HG02870 (cell line): ENCODE measurements around the gene FMNL2.

ENCODE experiments used
- ATAC-seq: cut with Tn5 transposase; IDR thresholded peaks from one replicate; pipeline ENCODE4 v1.9.1; 2021; ENCODE audit warnings: mild to moderate bottlenecking, moderate library complexity; ENCODE audit not compliant: unreplicated experiment

FMNL2 gene

DNA sequence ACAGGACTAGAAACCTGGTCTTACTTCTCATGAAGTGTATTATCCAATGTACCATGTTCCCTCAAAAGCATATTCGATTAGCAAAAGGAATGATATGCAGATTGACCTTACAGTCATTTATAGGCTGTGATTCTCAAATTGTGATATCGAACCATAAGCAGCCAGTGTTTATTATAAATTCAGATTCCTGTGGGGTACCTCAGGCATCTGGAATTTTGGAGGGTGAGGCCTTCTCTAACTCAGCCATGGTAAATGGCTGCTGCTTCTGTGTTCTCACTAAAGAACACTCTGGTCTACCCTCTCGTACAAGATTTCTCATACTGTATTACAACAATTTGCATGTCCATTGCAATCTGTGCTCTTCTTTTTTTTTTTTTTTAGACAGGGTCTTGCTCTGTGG lies 297.8 kb downstream of the FMNL2 start:
- ATAC-seq: no peak

DNA sequence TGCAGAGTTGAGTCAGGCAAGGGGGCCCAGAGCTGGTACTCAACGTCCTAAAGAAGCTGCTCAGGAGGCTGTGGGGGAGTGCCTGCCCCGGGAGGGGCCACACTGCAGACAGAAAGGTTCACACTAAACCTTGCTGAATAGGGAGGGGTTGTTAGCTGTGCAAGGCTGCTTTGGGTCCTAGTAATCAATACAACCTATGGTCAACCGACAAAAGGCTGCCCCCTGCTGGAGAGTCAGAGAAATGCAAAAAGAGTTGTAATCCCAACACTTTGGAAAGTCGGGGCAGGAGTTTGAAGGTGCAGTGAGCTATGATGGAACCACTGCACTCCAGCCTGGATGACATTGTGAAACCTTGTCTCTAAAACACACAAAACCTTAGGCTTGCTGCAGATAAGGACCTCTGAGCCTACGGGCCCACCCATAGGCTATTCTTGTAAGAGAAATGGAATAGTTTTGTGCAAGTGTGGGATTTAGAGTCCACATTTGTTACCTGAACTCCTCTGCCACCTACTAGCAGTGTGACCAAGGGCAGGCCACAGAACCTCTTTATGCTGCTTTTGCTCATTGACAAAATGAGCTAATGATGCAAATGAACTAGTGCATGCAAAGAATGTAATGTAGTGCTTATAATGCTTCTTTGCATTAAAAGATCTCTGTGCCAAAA lies 300.8 kb downstream of the FMNL2 start:
- no peak for ATAC-seq

DNA sequence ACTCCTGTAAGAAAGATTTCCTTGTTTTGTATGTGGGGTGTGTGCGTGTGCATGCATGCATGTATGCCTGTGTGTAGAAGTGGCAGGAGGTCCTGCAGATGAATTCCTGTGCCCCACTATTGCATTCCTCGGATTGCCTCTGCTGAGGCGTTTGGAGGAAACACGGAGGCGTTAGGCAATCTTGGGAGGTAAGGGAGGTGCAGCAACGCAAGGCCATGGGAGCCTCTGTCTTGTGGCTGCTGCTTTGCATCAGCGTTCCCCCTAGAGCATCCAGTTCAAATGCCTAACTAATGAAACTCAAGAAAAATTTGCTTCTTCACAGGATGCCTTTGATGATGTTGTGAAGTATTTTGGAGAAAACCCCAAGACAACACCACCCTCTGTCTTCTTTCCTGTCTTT lies 302.3 kb downstream of the FMNL2 start:
- ATAC-seq: no peak

DNA sequence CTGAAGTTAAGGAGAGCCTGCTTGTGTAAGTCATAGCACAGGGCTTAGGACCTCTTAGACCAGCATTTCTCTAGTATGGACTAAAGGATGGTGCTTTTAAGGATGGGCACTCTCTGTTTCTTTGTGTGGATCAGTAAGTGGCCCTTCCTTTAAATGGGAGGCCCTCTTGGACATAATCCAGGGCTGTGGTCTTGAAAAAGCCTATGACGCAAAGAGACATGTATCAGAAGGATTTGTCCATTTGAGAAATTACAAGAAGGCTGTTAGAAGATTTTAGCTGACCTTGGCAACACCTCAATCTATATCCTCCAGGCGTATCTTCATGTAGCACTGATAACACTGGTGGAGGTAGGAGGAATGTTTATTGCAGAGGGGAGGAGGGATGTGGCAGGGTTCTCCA lies 303.1 kb downstream of the FMNL2 start:
- ATAC-seq: no peak

DNA sequence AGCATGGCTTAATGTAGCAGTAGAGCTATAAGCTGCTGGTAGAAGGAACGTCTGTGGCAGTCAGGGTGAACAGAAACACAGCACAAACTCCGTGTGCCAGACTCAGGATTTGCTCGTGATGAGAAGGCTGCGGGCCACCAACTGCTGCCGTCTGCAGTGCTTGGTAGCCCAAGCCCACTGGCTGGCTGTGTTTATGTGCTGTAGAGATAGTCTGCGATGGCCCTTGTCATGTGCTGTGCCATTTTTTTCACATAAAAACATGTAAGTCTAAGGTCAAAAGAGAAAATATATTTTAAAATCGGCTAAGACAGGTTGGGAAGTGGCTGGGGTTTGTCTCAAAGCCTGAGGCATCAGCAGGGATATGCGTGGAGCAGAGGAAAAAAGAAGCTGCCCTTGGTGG lies 303.6 kb downstream of the FMNL2 start:
- no peak for ATAC-seq

DNA sequence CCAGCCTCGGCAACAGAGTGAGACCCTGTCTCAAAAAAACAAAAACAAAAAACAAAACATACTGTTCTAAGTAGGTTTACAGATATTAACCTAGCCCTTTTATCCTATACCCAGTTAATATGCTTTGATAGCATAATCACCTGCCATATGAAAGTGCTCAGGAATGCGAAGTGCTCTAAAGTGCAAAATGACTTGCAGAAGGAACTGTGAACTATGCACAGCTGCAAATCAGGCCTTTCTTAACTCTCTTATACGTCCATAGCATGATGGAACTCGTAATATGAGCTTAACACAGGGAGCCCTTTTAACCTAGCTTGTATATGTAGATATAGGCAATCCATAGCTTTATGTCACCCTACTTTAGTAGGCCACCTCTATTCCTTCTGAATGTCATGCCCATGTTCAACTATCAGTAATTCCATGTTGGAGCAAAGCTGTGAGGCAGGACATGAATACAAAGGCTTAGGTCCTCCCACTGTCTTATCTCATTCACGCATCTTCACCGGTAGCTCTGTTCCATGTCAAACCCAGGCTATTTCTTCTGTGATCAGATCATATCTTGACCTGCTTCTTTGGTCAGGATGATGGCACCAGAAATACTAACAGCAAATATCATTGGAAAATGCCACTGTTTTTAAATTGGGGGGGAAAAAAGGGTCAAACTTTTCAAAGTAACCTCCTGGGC lies 309.4 kb downstream of the FMNL2 start:
- ATAC-seq: no peak

DNA sequence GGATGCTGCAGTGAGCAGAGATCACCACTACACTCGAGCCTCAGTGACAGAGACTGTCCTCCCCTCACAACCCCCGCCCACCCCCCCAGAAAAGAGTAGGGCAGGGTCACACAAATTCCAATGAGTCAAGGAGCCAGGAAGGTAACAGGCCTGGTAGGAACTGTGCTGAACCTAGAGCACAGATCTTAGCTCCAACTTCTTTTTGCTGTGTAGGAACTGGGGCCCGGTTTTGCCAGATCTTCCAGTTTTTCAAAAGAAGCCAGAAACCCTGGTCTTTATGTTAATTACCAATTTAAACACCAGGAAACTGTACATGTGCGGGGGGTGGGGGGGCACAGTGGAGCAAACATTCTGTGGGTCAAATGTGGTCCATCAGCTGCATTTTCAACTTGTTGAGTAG lies 311.3 kb downstream of the FMNL2 start:
- no peak for ATAC-seq

DNA sequence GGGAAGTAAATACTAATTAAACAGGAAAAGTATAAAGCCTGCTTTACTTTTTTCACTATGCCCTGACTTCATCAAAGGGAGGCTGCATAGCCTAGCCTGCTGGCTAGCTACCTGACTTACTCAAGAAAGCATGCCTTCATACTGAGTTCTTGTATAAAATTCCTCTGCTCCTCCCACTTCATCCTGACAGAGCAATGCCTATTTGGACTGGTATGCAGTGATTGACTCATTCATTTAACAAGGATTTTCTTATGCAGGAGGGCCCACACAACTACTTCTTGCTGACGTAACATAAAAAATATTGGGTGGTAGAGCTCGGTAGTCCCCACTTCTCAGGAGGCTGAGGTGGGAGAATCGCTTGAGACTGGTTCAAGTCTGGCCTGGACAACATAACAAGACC lies 311.8 kb downstream of the FMNL2 start:
- ATAC-seq: no peak

DNA sequence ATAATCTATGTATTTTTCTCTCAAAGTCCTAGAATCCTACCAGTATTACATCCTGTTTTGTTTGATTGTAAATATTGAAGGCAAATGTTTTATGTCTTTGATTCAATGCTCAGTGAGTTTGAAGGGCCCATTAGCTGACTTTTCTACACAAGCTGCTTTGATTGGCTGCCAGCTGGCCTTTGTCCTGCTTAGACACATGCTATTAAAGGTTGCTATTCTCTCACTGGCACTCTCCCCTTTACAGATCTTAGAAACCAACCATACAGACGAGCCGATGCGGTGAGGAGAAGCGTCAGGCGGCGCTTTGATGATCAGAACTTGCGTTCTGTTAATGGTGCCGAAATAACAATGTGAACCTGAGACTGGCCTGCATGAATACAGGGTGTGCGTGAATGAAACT lies 312.6 kb downstream of the FMNL2 start:
- no peak for ATAC-seq

DNA sequence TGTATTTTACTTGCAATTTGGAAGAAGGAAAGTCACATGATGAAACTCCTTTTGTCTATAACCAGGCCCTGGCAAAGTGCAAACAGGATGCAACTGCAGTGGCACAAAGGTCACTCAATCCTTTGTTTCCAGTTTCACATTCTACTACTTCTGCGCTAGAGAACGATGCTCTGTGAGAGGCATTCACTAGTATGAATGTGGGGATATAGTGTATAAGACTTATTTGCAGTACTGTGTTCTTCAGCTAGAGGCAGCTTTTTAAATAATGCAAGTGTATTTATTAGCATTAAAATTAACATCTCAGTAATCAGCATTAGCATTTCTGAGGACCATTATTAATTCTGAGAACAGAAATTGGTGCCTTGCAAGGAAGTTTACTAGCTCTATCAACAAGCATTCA lies 313.4 kb downstream of the FMNL2 start:
- no peak for ATAC-seq

DNA sequence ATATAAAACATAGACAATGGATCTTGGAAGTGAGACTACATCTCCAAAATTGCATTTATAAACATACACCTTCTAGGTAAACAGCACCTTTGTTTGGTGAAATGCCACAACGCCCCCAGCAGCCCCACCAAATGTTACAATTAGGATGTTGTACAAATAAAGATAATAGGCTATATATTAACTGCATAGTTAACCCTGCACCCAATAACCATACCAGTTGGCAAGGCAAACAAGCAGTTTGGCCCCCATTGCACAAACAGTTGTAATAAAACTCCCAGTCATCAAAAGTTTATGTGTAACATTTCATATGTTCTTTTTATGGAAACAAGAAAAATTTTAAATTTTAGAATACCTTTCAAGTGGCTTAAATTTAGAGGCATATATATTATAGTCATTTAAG lies 315.0 kb downstream of the FMNL2 start:
- ATAC-seq: no peak

DNA sequence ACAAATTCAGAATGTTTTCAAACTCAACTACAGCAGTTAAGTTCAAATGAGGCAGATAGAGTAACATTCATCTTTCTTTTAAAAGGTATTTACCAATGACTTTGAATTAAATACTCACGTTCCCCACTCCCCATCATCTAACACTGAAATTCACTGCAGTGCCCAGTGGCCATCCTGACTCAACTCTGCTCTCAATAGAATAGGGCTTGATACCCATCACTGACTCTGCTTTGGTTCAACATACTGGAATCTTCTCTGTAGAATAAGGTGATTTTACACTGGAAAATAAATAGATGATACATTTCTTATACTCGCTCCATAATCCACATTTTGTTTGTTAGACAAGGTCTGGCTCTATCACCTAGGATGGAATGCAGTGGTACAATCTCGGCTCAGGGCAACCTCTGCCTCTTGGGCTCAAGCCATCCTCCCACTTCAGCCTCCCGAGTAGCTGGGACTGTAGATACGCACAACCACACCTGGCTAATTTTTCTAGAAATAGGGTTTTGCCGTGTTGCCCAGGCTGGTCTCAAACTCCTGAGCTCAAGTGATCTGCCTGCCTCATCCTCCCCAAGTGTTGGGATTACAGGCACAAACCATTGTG lies 315.9 kb downstream of the FMNL2 start:
- no peak for ATAC-seq

DNA sequence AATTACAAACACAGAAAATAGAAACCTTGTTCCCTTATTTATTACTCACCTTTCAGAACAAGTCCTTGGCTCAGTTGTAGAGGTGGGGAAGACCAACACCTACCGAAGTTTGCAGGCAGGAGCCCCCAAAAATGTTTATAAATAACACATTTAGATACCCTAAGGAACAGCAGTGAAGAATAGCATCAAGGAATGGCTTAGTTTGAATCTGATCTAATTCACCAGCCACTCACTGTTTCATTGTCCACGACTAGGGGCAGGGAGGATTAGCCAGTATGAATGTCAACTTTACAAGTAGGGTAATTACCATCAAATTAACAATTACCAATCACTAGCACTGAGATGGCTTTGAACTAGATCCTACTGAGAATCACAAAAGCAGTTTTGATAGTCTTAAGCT lies 316.9 kb downstream of the FMNL2 start:
- no peak for ATAC-seq

DNA sequence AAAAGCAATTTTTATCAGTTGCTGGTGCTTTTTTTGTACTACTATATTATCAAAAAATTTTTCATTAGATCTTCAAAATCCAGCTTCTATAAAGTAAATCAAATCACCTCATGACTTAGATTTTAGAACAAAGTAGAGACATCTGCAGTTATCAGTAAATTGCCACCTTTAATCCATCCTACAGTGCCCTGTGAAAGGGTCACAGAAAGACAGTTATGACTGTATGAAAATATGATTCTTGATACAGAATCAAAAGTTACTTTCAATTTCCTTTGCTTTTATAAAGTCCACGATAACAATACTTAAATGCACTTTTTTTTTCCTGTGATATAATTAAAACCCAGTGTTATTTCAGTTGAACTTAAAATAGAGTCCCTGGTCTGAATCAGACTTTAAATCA lies 320.9 kb downstream of the FMNL2 start:
- no peak for ATAC-seq

DNA sequence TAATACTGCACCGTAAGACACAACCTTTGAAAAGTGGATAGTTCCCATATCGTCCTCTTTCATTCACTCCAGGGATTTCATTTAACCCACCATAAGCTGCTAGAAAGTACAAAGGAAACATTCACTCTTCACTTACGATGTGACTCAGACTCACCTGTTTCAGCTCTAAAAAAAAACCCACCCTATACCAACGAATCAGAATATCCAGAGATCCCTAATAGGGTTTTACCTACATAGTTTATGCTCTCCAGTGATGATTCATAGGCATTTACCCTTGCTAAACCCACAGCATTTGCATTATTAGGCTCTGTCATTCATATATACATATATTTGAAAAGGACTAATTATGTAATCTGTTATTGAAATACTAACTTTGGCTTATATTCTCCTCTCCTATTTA lies 322.1 kb downstream of the FMNL2 start:
- peak; percentile 91 for ATAC-seq

DNA sequence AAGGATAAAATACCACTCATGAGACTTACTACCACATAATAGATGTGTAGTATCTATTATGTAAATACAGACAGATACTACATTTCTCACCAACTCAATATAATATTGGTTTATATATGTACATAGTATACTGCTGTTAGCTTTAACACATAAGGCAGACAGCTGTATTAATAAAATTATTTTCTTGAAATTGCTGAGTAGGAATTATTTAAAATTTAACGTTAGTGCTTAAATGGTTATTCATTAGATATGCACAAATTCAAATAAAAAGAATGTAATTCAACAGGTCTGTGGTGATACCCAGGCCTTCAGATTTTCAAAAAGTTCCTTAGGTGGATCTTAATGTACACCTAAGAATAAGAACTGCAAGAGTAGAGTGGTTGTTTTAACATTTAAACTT lies 323.2 kb downstream of the FMNL2 start:
- no peak for ATAC-seq

DNA sequence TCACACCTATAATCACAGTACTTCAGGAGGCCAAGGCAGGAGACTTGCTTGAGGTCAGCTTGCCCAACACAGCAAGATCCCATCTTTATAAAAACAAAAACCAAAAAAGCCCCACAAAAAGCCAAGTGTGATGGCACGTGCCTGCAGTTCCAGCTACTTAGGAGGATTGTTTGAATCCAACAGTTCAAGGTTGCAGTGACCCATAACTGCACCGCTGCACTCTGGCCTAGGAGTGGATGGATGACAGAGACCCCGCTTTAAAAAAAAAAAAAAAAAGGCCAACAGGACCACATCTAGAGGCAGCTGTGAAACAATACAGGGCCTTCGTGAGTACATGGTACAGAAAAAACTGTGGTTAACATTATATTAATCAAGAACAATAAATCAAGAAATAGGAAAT lies 326.1 kb downstream of the FMNL2 start:
- no peak for ATAC-seq

DNA sequence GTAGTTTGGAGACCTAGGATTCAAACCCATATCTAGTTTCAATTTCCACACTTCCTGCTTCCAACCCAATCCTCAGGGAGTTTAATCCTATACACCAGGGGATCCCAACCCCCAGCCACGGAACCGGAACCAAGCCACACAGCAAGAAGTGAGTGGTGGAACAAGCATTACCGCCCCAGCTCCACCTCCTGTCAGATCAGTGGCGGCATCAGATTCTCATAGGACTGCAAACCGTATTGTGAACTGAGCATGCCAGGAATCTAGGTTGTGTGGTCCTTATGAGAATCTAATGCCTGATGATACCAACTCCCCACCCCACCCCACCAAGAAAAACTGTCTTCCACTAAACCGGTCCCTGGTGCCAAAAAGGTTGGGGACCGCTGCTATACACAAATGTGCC lies 329.8 kb downstream of the FMNL2 start:
- ATAC-seq: no peak

DNA sequence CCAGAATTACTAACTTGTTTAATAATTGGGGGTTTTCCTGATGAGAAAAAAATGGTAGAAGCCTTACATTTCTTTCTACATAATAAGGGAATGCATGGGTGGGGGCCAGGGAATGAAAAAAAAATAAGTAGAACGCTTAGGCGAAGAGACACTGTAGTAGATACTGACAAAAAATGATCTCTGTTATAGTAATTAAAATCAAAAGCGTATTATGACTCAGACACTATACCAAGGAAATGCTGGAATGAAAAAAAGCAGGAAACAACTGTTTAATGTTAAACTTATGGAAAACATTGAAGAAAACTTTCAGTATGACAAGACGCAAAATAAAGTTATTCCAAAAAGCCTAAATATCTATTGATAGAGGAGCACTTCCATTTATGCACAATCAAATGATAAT lies 339.4 kb downstream of the FMNL2 start:
- ATAC-seq: no peak

DNA sequence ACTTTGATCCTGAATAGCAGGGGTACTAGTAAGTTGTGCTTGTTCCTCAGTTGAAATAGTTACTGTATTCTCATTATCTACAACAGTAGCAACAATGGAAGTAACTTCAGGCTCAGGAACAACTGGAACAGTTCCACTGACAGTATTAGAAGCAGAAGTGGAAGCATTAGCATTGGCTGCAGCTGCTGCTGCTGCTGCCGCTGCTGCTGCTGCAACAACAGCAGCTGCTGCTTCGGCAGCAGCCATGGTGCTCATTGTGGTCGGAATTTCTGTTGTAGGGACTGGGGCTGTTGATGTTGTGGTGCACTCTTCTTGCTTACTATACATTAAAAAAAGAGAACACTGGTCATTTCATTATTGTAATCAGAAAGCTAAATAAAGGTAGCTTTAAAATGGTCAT lies 341.5 kb downstream of the FMNL2 start:
- no peak for ATAC-seq

DNA sequence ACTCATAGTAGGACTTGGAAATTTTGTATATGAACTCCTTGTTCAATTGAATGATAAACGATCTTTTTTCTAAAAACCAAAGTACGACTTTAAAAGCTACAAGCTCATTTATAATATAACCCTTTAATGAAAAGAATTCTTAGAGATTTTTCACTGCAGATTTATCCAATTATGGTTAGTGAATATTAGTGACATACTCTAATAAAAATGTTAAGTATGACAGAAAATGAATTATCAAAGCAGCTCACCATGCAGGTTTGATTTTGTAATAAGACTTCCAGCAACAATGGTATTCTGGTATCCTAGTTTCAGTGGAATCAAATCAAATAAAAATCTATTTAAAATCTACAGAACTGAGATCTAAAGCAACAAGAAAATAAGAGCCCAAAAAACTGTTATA lies 343.8 kb downstream of the FMNL2 start:
- no peak for ATAC-seq

DNA sequence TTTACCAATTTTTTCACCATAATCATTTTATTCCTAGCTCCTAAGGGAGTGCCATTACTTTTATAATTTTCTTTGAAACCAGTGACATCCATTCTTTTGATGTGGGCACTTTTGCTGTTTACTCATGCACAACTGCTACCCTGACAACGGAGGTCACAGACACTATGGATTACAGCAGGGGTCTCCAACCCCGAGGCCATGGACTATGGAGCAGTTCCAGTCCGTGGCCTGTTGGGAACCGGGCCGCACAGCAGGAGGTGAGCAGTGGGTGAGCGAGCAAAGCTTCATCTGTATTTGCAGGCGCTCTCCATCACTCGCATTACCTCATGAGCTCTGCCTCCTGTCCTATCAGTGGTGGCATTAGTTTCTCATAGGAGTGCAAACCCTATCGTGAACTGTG lies 347.7 kb downstream of the FMNL2 start:
- ATAC-seq: no peak

DNA sequence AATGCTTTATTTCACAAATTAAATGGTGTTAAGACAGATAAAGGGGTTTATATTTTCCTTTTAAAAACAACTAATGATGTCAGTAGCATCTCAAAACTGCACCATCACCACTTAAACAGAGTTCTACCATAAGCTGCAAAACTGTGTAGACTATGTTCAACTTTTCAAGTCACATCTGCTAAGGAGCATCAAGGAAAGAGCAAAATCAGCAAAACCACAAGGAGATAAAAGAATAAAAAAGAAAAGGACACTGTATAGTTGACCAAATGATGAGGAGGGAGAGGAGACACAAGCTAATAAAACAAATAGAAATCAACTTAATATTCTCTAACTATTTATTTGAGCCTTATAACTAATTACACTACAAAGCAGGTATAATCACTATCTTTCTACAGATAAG lies 348.4 kb downstream of the FMNL2 start:
- no peak for ATAC-seq
